GM13976 (cell line): Measurements from ENCODE around the gene SHC3.

Source experiments
- DNase-seq: peaks from one replicate; pipeline ENCODE4 v3.0.0; 2012; ENCODE audit warnings: low spot score
- CTCF ChIP-seq: IDR thresholded peaks from 2 replicates; pipeline ENCODE4 v1.5.1; 2012; ENCODE audit warnings: borderline replicate concordance, mild to moderate bottlenecking; ENCODE audit not compliant: insufficient read depth; ENCODE audit errors: extremely low read depth, missing control alignments, control extremely low read depth
- in situ Hi-C: fragments of 300-500 bp; cut with MboI; formaldehyde crosslinking; loops from one replicate; pipeline ENCODE4 v1.12.0; 2022; ENCODE audit warnings: low sequenced_read_pairs, mixed read lengths, inconsistent platforms; ENCODE audit not compliant: unreplicated experiment

Gene SHC3

GRCh38 chr9:89008055-89008743, 170.4 kb downstream of the SHC3 start:
- TF ChIP-seq CTCF = no peak
- DNase-seq = no peak
- in situ Hi-C loops = loop anchor here (10.0 kb wide), 1 partner anchor 413 kb away; no protein-coding TSS in a partner anchor

GRCh38 chr9:89006996-89007967, 171.3 kb downstream of the SHC3 start:
- no peak for TF ChIP-seq CTCF
- no peak for DNase-seq
- in situ Hi-C loops = loop anchor here (10.0 kb wide), 1 partner anchor 412 kb away; no protein-coding TSS in a partner anchor

- in situ Hi-C loops = loop anchor here (10.0 kb wide), 1 partner anchor 411 kb away; no protein-coding TSS in a partner anchor
- TF ChIP-seq CTCF = no peak
- DNase-seq = no peak
Measured at GRCh38 chr9:89006267-89006666, 172.4 kb downstream of the SHC3 start.

- no peak for DNase-seq
- TF ChIP-seq CTCF = no peak
- in situ Hi-C loops = loop anchor here (10.0 kb wide), 1 partner anchor 411 kb away; no protein-coding TSS in a partner anchor
Measured at GRCh38 chr9:89005323-89005722, 173.3 kb downstream of the SHC3 start.

GRCh38 chr9:89002987-89003386, 175.6 kb downstream of the SHC3 start:
- TF ChIP-seq CTCF = no peak
- in situ Hi-C loops = loop anchor here (10.0 kb wide), 1 partner anchor 408 kb away; no protein-coding TSS in a partner anchor
- DNase-seq = no peak

- DNase-seq = no peak
- no peak for TF ChIP-seq CTCF
- in situ Hi-C loops = loop anchor here (10.0 kb wide), 1 partner anchor 407 kb away; no protein-coding TSS in a partner anchor
Measured at GRCh38 chr9:89001917-89002540, 176.6 kb downstream of the SHC3 start.
